Activated naive CD8-positive, alpha-beta T cell (primary cell): ENCODE measurements around the gene STPG4.

Experiments used
- H3K27ac Mint-ChIP-seq: one replicate; pipeline ENCODE4 v1.8.0; 2021; ENCODE audit warnings: mixed read lengths
- H3K27me3 Mint-ChIP-seq: one replicate; pipeline ENCODE4 v1.8.0; 2021; ENCODE audit warnings: mixed read lengths
- H3K36me3 Mint-ChIP-seq: one replicate; pipeline ENCODE4 v1.8.0; 2021; ENCODE audit warnings: mixed read lengths
- H3K4me1 Mint-ChIP-seq: one replicate; pipeline ENCODE4 v1.8.0; 2021; ENCODE audit warnings: low read depth, mixed read lengths
- H3K4me3 Mint-ChIP-seq: one replicate; pipeline ENCODE4 v1.8.0; 2021; ENCODE audit warnings: mild to moderate bottlenecking, mixed read lengths
- H3K9me3 Mint-ChIP-seq: one replicate; pipeline ENCODE4 v1.8.0; 2021; ENCODE audit warnings: low read depth, mixed read lengths

The STPG4 gene

GRCh38 chr2:47161475-47161874 lies 6.4 kb upstream of the STPG4 start:
- H3K4me3 Mint-ChIP-seq: no peak overlapping the region
- peaks cover 36% of the 10 kb centered on the region for H3K4me1 Mint-ChIP-seq
- H3K9me3 Mint-ChIP-seq: peaks cover 4% of the 10 kb centered on the region
- peaks cover 25% of the 10 kb centered on the region for H3K36me3 Mint-ChIP-seq
- H3K27ac Mint-ChIP-seq: no peak overlapping the region
- no peaks in the 10 kb centered on the region for H3K27me3 Mint-ChIP-seq

DNA sequence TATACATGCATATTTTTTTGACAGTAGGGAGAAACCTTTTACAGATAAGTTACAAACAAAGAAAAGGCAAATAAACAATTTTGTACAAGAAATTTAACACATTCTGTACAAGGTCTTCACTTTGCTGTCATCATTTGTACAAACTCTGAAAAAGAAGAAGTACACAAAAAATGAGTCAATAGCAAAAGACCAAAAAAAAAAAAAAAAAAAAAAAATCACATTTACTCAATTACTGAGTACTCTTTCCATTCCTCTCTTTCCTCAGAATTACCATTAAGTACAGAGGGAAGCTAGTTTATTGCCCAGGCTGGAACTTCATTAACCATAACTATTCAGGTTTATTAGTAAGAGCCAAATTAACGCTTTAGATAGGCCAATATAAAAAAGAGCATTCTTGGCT lies 5.6 kb upstream of the STPG4 start:
- peaks cover 24% of the 10 kb centered on the region for H3K36me3 Mint-ChIP-seq
- peaks cover 4% of the 10 kb centered on the region for H3K9me3 Mint-ChIP-seq
- no peaks in the 10 kb centered on the region for H3K27me3 Mint-ChIP-seq
- peaks cover 32% of the 10 kb centered on the region for H3K4me1 Mint-ChIP-seq
- H3K4me3 Mint-ChIP-seq: no peak overlapping the region
- H3K27ac Mint-ChIP-seq: no peak overlapping the region

DNA sequence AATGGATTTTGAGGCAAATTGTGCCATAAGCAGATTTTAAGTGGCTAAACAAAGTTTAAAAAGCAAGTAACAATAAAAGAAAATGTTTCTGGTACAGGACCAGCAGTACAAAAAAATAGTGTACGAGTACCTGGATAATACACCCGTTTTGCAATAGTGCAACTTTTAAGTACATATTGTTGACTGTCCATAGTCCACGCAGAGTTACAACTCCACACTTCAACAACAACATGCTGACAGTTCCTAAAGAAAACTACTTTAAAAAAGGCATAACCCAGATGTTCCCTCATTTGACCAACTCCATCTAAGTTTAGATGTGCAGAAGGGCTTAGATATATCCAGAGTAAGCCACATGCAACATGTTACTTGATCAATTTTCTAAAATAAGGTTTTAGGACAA lies 5.1 kb upstream of the STPG4 start:
- no peaks in the 10 kb centered on the region for H3K27me3 Mint-ChIP-seq
- no peak overlapping the region for H3K4me3 Mint-ChIP-seq
- peaks cover 27% of the 10 kb centered on the region for H3K4me1 Mint-ChIP-seq
- H3K36me3 Mint-ChIP-seq: peaks cover 22% of the 10 kb centered on the region
- H3K27ac Mint-ChIP-seq: no peak overlapping the region
- H3K9me3 Mint-ChIP-seq: peaks cover 4% of the 10 kb centered on the region

GRCh38 chr2:47159627-47160026 lies 4.5 kb upstream of the STPG4 start:
- Mint-ChIP-seq H3K9me3 (peaks cover 4% of the 10 kb centered on the region), H3K4me1 (peaks cover 22% of the 10 kb centered on the region), H3K36me3 (peaks cover 25% of the 10 kb centered on the region), H3K4me3 (no peak overlapping the region), H3K27me3 (no peaks in the 10 kb centered on the region), H3K27ac (no peak overlapping the region)

DNA sequence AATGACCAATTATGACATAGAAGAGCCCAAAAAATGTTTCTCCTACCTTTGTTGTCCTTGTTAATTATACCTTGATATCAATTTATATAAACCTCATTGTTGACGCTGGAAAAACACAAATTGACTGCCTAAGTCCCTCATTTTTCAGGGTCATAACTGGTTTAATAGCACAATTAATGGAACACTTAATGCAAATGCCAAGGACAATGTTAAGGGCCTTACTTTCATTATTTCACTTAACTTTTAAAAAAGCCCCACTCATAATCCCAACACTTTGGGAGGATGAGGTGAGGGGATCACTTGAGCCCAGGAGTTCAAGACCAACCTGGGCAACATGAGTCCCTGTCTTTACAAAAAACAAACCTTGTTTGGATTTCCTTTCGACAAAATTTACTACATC lies 3.5 kb upstream of the STPG4 start:
- Mint-ChIP-seq H3K27ac (no peak overlapping the region), H3K4me1 (peaks cover 18% of the 10 kb centered on the region), H3K27me3 (no peaks in the 10 kb centered on the region), H3K36me3 (peaks cover 25% of the 10 kb centered on the region), H3K9me3 (peaks cover 4% of the 10 kb centered on the region), H3K4me3 (no peak overlapping the region)

DNA sequence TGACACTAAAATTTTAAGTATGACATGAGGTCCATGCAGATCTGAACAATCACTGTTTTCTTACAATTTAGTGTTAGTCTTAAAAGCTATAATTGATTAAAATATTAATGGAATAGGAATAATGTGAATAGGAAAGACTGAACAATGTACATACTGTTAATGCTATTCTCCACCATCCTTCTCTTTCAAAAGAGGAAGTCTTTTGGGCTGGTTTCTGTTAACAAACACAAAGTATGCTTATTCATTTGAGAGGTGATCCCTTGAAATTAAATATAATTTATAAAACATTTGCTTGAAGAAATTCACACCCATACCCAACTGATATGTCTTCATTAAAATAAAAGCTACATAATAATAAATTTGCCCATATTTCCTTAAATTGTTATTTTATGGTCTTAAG lies 2.3 kb downstream of the STPG4 start:
- peaks cover 4% of the 10 kb centered on the region for H3K9me3 Mint-ChIP-seq
- H3K36me3 Mint-ChIP-seq: peaks cover 24% of the 10 kb centered on the region
- H3K4me1 Mint-ChIP-seq: no peaks in the 10 kb centered on the region
- no peak overlapping the region for H3K27ac Mint-ChIP-seq
- H3K4me3 Mint-ChIP-seq: no peak overlapping the region
- no peaks in the 10 kb centered on the region for H3K27me3 Mint-ChIP-seq

DNA sequence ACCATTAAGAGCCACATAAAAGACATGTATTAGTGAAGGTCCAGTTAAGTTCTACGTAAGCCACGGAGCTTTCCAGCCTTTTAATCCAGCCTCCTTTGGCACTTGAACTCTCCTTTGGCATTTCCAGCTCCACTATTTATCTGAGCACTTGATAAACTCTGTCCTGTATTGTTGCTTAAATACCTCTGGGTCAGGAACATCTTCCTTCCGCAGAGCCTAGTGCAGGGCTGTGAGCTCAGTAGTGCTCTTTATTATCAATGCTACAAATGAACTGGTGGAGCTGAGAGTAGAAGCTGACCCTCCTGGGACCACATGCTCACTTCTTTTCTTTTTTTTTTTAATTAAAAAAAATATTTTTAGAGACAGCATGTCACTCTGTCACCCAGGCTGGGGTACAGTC lies 4.9 kb downstream of the STPG4 start:
- H3K9me3 Mint-ChIP-seq: peaks cover 4% of the 10 kb centered on the region
- no peaks in the 10 kb centered on the region for H3K27me3 Mint-ChIP-seq
- no peak overlapping the region for H3K27ac Mint-ChIP-seq
- H3K36me3 Mint-ChIP-seq: peaks cover 24% of the 10 kb centered on the region
- no peak overlapping the region for H3K4me3 Mint-ChIP-seq
- H3K4me1 Mint-ChIP-seq: no peaks in the 10 kb centered on the region

- Mint-ChIP-seq H3K36me3 (peaks cover 31% of the 10 kb centered on the region), H3K27me3 (no peaks in the 10 kb centered on the region), H3K4me1 (no peaks in the 10 kb centered on the region), H3K4me3 (no peak overlapping the region), H3K27ac (no peak overlapping the region), H3K9me3 (peaks cover 4% of the 10 kb centered on the region)
Observed at GRCh38 chr2:47147021-47147420, 8.1 kb downstream of the STPG4 start.

- Mint-ChIP-seq H3K9me3 (peaks cover 4% of the 10 kb centered on the region), H3K27me3 (no peaks in the 10 kb centered on the region), H3K27ac (no peak overlapping the region), H3K4me1 (no peaks in the 10 kb centered on the region), H3K36me3 (peaks cover 38% of the 10 kb centered on the region), H3K4me3 (no peak overlapping the region)
Observed at GRCh38 chr2:47145466-47145865, 9.6 kb downstream of the STPG4 start.

- Mint-ChIP-seq H3K27ac (no peak overlapping the region), H3K4me3 (no peak overlapping the region), H3K9me3 (peaks cover 19% of the 10 kb centered on the region), H3K4me1 (no peaks in the 10 kb centered on the region), H3K36me3 (peaks cover 37% of the 10 kb centered on the region), H3K27me3 (no peaks in the 10 kb centered on the region)
Observed at GRCh38 chr2:47141520-47141919, 13.6 kb downstream of the STPG4 start.

DNA sequence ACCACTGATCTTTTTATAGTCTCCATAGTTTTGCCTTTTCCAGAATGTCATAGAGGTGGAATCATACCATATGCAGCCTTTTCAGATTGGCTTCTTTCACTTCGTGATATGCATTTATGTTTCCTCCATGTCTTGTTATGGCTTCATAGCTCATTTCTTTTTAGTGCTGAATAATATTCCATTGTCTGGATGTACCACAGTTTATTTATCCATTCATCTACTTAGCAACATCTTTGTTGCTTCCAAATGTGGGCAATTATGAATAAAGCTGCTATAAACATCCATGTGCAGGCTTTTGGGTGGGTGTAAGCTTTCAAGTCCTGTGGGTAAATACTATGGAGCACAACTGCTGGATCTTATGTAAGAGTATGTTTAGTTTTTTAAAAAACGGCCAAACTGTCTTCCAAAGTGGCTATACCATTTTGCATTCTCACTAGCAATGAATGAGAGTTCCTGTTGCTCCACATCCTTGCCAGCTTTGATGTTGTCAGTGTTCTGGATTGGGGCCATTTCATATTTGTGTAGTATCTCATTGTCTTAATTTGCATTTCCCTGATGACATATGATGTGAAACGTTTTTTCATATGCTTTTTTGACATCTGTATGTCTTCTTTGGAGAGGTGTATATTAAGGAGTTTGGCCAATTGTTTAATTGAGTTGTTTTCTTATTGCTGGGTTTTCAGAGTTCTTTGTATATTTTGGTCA lies 20.6 kb downstream of the STPG4 start:
- no peaks in the 10 kb centered on the region for H3K4me1 Mint-ChIP-seq
- H3K27ac Mint-ChIP-seq: no peak overlapping the region
- H3K36me3 Mint-ChIP-seq: peaks cover 16% of the 10 kb centered on the region
- no peak overlapping the region for H3K4me3 Mint-ChIP-seq
- H3K27me3 Mint-ChIP-seq: no peaks in the 10 kb centered on the region
- peaks cover 22% of the 10 kb centered on the region for H3K9me3 Mint-ChIP-seq

DNA sequence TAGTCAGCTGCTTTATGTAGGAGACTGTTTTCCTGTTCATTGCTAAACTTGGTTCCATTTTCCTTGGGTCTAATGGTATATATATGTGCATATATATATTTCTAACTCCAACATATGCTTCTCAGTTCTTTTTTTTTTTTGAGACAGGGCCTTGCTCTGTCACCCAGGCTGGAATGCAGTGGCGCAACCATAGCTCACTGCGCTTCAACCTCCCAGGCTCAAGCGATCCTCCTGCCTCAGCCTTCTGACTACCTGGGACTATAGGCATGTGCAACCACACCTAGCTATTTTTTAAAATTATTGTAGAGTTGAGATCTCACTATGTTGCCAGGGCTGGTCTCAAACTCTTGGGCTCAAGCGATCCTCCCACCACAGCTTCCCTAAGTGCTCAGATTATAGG lies 22.1 kb downstream of the STPG4 start:
- Mint-ChIP-seq H3K4me3 (no peak overlapping the region), H3K36me3 (peaks cover 10% of the 10 kb centered on the region), H3K27me3 (no peaks in the 10 kb centered on the region), H3K9me3 (peaks cover 16% of the 10 kb centered on the region), H3K27ac (no peak overlapping the region), H3K4me1 (no peaks in the 10 kb centered on the region)

DNA sequence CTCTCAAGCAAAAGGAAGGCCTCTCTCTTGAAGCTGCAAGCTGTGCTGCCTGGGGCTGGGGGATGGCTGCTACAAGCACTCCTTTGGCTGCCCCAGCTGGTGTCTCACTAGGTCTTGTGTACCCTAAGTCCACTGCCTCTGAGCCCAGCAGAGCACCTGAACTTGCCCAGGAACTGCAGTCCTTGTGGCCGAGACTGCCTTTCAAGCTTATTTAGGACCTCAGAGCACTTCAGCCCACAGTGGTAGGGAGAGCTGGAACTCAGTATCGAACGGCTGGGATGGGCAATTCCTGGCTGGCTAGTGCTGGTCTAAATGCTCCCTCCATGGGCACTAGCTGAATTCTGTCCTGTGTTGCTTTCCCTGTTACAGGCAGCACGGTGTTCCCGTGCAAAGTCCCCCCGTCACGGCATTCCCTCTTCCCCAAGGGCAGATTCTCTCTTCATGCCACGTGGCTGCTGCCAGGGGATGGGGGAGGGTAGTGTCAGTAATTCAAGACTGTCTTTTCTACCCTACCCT lies 25.9 kb downstream of the STPG4 start:
- Mint-ChIP-seq H3K36me3 (peaks cover under 1% of the 10 kb centered on the region), H3K9me3 (peaks cover 5% of the 10 kb centered on the region), H3K4me1 (no peaks in the 10 kb centered on the region), H3K27me3 (no peaks in the 10 kb centered on the region), H3K27ac (no peak overlapping the region), H3K4me3 (no peak overlapping the region)

DNA sequence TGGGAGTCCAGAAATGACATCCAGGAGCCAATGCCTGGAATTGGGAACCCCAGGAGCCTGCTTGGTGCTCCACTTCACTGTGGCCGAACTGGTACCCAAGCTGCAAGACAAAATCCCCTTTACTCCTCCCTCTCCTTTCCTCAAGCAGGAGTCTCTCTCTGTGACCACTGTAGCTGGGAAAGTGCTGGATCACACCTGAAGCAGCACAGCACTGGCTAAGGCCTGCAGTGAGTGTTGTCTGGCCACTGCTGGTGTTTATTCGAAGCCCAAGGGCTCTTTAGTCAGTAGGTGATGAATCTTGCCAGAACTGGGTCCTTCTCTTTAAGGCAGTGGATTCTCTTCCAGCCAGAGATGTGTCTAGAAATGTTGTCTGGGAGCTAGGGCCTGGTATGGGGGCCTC lies 26.4 kb downstream of the STPG4 start:
- peaks cover 5% of the 10 kb centered on the region for H3K9me3 Mint-ChIP-seq
- H3K4me3 Mint-ChIP-seq: no peak overlapping the region
- no peaks in the 10 kb centered on the region for H3K36me3 Mint-ChIP-seq
- no peaks in the 10 kb centered on the region for H3K27me3 Mint-ChIP-seq
- H3K4me1 Mint-ChIP-seq: no peaks in the 10 kb centered on the region
- no peak overlapping the region for H3K27ac Mint-ChIP-seq

DNA sequence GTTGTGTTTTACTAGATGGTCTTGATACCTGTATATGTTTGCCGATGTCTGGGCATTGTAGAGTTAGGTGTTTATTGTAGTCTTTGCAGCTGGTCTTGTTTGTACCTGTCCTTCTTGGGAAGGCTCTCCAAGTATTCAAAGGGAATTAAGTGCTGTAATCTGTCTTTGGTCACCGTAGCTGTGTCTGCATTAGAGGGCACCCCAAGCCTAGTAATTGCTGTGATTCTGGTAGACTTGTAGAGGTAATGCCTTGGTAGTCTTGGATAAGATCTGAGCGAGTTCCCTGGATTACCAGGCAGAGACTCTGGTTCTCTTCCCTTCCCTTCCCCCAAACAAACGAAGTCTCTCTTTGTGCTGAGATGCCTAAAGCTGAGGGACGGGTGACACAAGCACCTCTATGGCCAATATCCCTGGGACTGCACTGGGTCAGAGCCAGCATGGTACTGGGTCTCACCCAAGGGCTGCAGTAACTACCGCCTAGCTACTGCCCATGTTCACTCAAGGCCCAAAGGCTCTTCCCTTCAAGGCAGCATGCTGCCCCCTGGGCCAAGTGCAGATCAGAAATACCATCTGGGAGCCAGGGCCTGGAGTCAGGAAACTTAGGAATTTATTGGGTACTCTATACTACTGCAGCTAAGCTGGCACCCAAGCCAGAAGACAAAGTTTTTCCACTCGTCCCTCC lies 27.1 kb downstream of the STPG4 start:
- Mint-ChIP-seq H3K36me3 (no peaks in the 10 kb centered on the region), H3K4me3 (no peak overlapping the region), H3K27ac (no peak overlapping the region), H3K9me3 (peaks cover 5% of the 10 kb centered on the region), H3K4me1 (no peaks in the 10 kb centered on the region), H3K27me3 (peaks cover 1% of the 10 kb centered on the region)

GRCh38 chr2:47126783-47127182 lies 28.3 kb downstream of the STPG4 start:
- Mint-ChIP-seq H3K27ac (no peak overlapping the region), H3K4me3 (no peak overlapping the region), H3K27me3 (peaks cover 1% of the 10 kb centered on the region), H3K4me1 (no peaks in the 10 kb centered on the region), H3K9me3 (peaks cover 5% of the 10 kb centered on the region), H3K36me3 (no peaks in the 10 kb centered on the region)
